Measurements from ENCODE around the gene CDK2AP2. TPM values are rescaled to one million over a fixed set of nuclear protein-coding genes. Genes with fewer than 3 reads are reported as not detected.

The CDK2AP2 gene
- total and polyA plus RNA-seq, 2 donors (not counting 1 experiment from before 2014, with no cell fraction given), result 62.7 to 112 TPM

DNA sequence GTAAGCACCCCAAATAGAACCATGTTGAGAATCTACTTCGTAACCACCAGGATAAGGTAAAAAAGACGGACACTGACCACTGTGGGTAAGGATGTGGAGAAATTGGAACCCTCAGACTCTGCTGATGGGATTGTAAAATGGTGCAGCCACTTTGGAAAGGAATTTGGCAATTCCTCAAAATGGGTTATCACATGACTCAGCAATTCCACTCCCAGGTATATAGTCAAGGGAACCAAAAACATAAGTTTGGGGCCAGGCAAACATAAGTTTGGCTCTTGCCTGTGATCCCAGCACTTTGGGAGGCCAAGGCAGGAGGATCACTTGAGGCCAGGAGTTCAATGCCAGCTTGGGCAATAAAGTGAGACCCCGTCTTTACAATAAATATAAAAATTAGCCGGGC is 20.4 kb upstream of the CDK2AP2 start:
- Histone ChIP-seq H2AFZ (ENCODE audit: insufficient read depth, low read depth, low read length, poor library complexity, severe bottlenecking) (no peak overlapping the region), H3K4me3 (ENCODE audit: control extremely low read depth in 1 of 5, extremely low read depth in 1 of 5, insufficient read depth in 1 of 5, low read depth in 2 of 5, low read length in 4 of 5) (no peak overlapping the region), H4K20me1 (ENCODE audit: control insufficient read depth, insufficient read depth, low read length, poor library complexity, severe bottlenecking) (no peaks in the 10 kb centered on the region), H3K27ac (ENCODE audit: low read length in 2 of 2) (no peak overlapping the region), H3K9me3 (ENCODE audit: control extremely low read depth in 1 of 3, control insufficient read depth in 2 of 3, insufficient read depth in 1 of 3, low read length in 2 of 3) (peaks cover 0 to 1% (median under 1%) of the 10 kb centered on the region in 3 donors), H3K27me3 (replicated peaks in 1 of 4; ENCODE audit: control extremely low read depth in 1 of 4, control insufficient read depth in 3 of 4, insufficient read depth in 4 of 4, low read length in 3 of 4) (peaks cover 0 to 8% (median 4%) of the 10 kb centered on the region in 4 experiments), H3K79me2 (ENCODE audit: control insufficient read depth, insufficient read depth, low read length) (no peaks in the 10 kb centered on the region), H3K4me1 (ENCODE audit: control insufficient read depth in 2 of 2, insufficient read depth in 2 of 2, low read length in 2 of 2) (no peaks in the 10 kb centered on the region), H3K9ac (ENCODE audit: low read length) (no peak overlapping the region), H3K4me2 (replicated peaks; ENCODE audit: low read depth, low read length, poor library complexity, severe bottlenecking) (no peak overlapping the region), H3K36me3 (replicated peaks in 1 of 2; ENCODE audit: control extremely low read depth in 1 of 2, control insufficient read depth in 1 of 2, extremely low read depth in 1 of 2, insufficient read depth in 2 of 2, low read length in 1 of 2) (no peaks in the 10 kb centered on the region)
- WGBS (ENCODE audit: insufficient coverage), result no CpG with 5 or more reads among the region's 4 CpGs
- H3K4me1 Mint-ChIP-seq, result no peaks in the 10 kb centered on the region
- intact Hi-C loops (cut with micrococcal nuclease), result no loop called here
- H3K27ac Mint-ChIP-seq, result no peak overlapping the region
- H3K4me3 Mint-ChIP-seq, result no peak overlapping the region
- no peak for ATAC-seq (ENCODE audit: low read depth)
- H3K9me3 Mint-ChIP-seq (ENCODE audit: insufficient read depth), result peaks cover 2% of the 10 kb centered on the region
- ChIA-PET POLR2A (no interaction called here), CTCF (no interaction called here)
- TF ChIP-seq, protein P1, sequence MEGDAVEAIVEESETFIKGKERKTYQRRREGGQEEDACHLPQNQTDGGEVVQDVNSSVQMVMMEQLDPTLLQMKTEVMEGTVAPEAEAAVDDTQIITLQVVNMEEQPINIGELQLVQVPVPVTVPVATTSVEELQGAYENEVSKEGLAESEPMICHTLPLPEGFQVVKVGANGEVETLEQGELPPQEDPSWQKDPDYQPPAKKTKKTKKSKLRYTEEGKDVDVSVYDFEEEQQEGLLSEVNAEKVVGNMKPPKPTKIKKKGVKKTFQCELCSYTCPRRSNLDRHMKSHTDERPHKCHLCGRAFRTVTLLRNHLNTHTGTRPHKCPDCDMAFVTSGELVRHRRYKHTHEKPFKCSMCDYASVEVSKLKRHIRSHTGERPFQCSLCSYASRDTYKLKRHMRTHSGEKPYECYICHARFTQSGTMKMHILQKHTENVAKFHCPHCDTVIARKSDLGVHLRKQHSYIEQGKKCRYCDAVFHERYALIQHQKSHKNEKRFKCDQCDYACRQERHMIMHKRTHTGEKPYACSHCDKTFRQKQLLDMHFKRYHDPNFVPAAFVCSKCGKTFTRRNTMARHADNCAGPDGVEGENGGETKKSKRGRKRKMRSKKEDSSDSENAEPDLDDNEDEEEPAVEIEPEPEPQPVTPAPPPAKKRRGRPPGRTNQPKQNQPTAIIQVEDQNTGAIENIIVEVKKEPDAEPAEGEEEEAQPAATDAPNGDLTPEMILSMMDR (IDR thresholded peaks at IDR 0.05), result no peak
- DNase-seq, result no peak
- H3K27me3 Mint-ChIP-seq, result peaks cover 34% of the 10 kb centered on the region

DNA sequence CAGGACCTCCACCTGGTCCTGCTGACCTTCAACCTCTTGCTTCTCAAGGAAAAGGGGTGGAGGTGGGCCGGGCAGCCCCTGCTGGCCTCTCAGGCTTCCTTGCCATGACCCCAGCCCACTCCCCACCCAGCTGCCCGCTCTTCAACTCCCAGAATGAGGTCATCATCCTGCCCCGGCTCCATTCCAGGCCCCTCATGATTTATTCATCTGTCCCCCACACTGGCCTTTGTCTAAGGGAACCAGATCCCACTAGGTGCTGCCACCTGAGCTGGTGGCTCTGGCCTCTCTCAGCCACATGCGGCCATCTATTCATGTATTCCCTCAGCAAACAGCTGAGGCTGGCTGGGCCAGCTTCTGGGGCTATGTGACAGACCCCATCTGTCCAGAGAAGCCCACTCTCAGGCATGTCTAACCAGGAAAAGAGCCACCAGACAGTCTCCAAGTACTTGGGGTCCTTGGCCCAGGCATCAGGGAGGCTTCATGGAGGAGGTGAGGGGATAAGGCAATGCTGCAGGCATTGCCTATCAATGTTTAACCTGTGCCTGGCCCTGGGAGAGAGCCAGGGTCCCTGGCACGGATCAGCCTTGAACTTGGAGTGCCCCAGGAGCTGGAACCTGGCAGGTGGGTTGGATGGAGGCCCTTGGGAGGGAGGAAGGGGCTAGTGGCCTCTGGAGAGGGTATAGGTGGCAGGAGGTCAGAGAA is 17.5 kb upstream of the CDK2AP2 start:
- no peaks in the 10 kb centered on the region for H4K20me1 ChIP-seq (ENCODE audit: control insufficient read depth, insufficient read depth, low read length, poor library complexity, severe bottlenecking)
- DNase-seq (no peak), ATAC-seq (ENCODE audit: low read depth) (no peak)
- Mint-ChIP-seq H3K27me3 (peaks cover 34% of the 10 kb centered on the region), H3K4me1 (no peaks in the 10 kb centered on the region), H3K27ac (no peak overlapping the region), H3K4me3 (no peak overlapping the region), H3K9me3 (ENCODE audit: insufficient read depth) (peaks cover 2% of the 10 kb centered on the region)
- H3K4me3 ChIP-seq (ENCODE audit: control extremely low read depth in 1 of 5, extremely low read depth in 1 of 5, insufficient read depth in 1 of 5, low read depth in 2 of 5, low read length in 4 of 5), result no peak overlapping the region
- no peak overlapping the region for H3K9ac ChIP-seq (ENCODE audit: low read length)
- intact Hi-C loops (cut with micrococcal nuclease), result no loop called here
- H3K27ac ChIP-seq (ENCODE audit: low read length in 2 of 2), result no peak overlapping the region
- H3K27me3 ChIP-seq (replicated peaks in 1 of 4; ENCODE audit: control extremely low read depth in 1 of 4, control insufficient read depth in 3 of 4, insufficient read depth in 4 of 4, low read length in 3 of 4), result peaks cover 0 to 9% (median 4%) of the 10 kb centered on the region in 4 experiments
- no peak overlapping the region for H2AFZ ChIP-seq (ENCODE audit: insufficient read depth, low read depth, low read length, poor library complexity, severe bottlenecking)
- no peaks in the 10 kb centered on the region for H3K36me3 ChIP-seq (replicated peaks in 1 of 2; ENCODE audit: control extremely low read depth in 1 of 2, control insufficient read depth in 1 of 2, extremely low read depth in 1 of 2, insufficient read depth in 2 of 2, low read length in 1 of 2)
- H3K79me2 ChIP-seq (ENCODE audit: control insufficient read depth, insufficient read depth, low read length), result no peaks in the 10 kb centered on the region
- POLR2A ChIA-PET, result no interaction called here
- no peaks in the 10 kb centered on the region for H3K4me1 ChIP-seq (ENCODE audit: control insufficient read depth in 2 of 2, insufficient read depth in 2 of 2, low read length in 2 of 2)
- TF ChIP-seq, protein P1 (IDR thresholded peaks at IDR 0.05), result no peak
- peaks cover 0 to 8% (median 0%) of the 10 kb centered on the region in 3 donors for H3K9me3 ChIP-seq (ENCODE audit: control extremely low read depth in 1 of 3, control insufficient read depth in 2 of 3, insufficient read depth in 1 of 3, low read length in 2 of 3)
- 89% methylated on average over 5 of the region's 5 CpGs for WGBS (ENCODE audit: insufficient coverage)
- H3K4me2 ChIP-seq (replicated peaks; ENCODE audit: low read depth, low read length, poor library complexity, severe bottlenecking), result no peak overlapping the region
- CTCF ChIA-PET, result interaction anchor here (0.7 kb wide), 1 partner anchor 1946 kb away, joined by 3 read pairs; no protein-coding TSS in a partner anchor
